Muscle layer of duodenum (tissue), 2 donors: ENCODE data around the gene NCAPD3.

Experiments used
- H3K27ac ChIP-seq: one replicate; pipeline ENCODE4 v1.7.0; 2013; ENCODE audit warnings: mild to moderate bottlenecking, low read length
- H3K27me3 ChIP-seq: one replicate; pipeline ENCODE4 v1.7.0; 2013; ENCODE audit warnings: low read depth, mild to moderate bottlenecking, control low read depth, low read length
- H3K36me3 ChIP-seq, 2 donors: one replicate each; pipeline ENCODE4 v1.7.0; 2013; ENCODE audit warnings: low read length in 2 of 2, control low read depth in 1 of 2, mild to moderate bottlenecking in 1 of 2; ENCODE audit not compliant: insufficient read depth in 2 of 2, control insufficient read depth in 1 of 2
- H3K4me1 ChIP-seq, 2 donors: one replicate each; pipeline ENCODE4 v1.7.0; 2013; ENCODE audit warnings: low read length in 2 of 2, mild to moderate bottlenecking in 2 of 2, control low read depth in 1 of 2, moderate library complexity in 1 of 2; ENCODE audit not compliant: insufficient read depth in 2 of 2, control insufficient read depth in 1 of 2
- H3K4me3 ChIP-seq, 2 donors: one replicate each; pipeline ENCODE4 v1.7.0; 2013; ENCODE audit warnings: low read length in 2 of 2, low read depth in 1 of 2, mild to moderate bottlenecking in 1 of 2
- H3K9me3 ChIP-seq, 2 donors: one replicate each; pipeline ENCODE4 v1.7.0; 2013; ENCODE audit warnings: low read length in 2 of 2, control low read depth in 1 of 2, mild to moderate bottlenecking in 1 of 2; ENCODE audit not compliant: control insufficient read depth in 1 of 2
- donor health status: healthy.

The NCAPD3 gene

DNA sequence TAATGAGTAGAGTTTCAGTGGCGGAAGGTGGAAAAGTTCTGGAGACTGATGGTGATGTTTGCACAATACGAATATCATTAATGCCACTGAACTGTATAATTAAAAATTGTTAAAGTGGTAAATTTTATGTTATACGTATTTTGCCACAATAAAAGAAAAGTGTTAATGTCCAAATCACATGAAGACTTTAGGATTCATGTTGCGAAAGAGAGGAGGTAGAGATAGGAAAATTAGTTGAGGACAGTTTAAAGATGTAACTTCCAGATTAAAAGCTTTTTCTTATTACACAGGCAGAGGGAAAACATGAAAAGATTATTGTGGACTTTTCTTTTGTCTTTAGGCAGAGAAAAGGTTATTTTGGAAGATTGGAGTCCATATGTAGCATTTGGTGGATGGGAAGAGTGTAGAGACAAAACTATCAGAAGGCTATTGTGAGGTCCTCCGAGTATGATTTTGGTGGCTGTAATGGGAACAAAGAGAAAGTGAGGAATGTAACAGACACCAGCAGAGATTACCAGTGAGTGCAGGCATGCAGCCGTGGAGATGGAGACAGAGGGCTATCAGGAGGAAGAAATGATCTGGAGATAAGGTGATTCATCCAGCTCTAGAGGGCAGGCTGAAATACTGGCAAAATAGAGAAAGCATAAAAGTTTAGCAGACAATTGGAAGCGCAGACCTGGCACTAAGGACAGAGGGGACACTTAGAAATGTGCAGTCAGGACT is 13.2 kb upstream of the NCAPD3 start:
- peaks cover 0 to 4% of the 10 kb centered on the region in 2 donors for H3K4me1 ChIP-seq
- H3K9me3 ChIP-seq = no peaks in the 10 kb centered on the region
- peaks cover 27 to 40% of the 10 kb centered on the region in 2 donors for H3K36me3 ChIP-seq
- H3K27me3 ChIP-seq = no peaks in the 10 kb centered on the region
- no peak overlapping the region for H3K4me3 ChIP-seq
- no peak overlapping the region for H3K27ac ChIP-seq

DNA sequence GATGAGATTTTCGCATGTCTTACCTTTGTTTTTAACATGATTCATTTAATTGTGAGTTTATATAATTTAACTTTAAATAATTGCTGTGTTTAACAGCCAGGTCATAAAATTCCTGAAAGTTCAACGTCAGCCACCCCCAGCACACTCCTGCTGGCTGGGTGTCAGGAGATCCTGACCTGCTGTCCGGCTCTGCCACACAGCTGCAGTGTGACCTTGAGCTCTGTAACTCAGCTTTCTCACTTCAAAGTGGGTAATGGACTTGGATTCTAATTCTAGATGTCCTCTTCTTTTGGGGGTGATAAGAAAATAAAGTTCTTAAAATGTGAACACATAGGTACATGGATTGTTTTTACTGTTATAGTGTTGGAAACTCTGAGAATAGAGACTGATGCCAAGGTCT is 11.6 kb upstream of the NCAPD3 start:
- H3K36me3 ChIP-seq = peaks cover 21 to 29% of the 10 kb centered on the region in 2 donors
- H3K4me1 ChIP-seq = peaks cover 0 to 4% of the 10 kb centered on the region in 2 donors
- H3K27ac ChIP-seq = no peak overlapping the region
- no peaks in the 10 kb centered on the region for H3K9me3 ChIP-seq
- H3K27me3 ChIP-seq = no peaks in the 10 kb centered on the region
- no peak overlapping the region for H3K4me3 ChIP-seq

GRCh38 chr11:134233729-134234179 is 10.0 kb upstream of the NCAPD3 start:
- no peak overlapping the region for H3K27ac ChIP-seq
- H3K4me3 ChIP-seq = no peak overlapping the region
- peaks cover 7 to 13% of the 10 kb centered on the region in 2 donors for H3K36me3 ChIP-seq
- H3K4me1 ChIP-seq = peaks cover 0 to 4% of the 10 kb centered on the region in 2 donors
- no peaks in the 10 kb centered on the region for H3K27me3 ChIP-seq
- no peaks in the 10 kb centered on the region for H3K9me3 ChIP-seq

DNA sequence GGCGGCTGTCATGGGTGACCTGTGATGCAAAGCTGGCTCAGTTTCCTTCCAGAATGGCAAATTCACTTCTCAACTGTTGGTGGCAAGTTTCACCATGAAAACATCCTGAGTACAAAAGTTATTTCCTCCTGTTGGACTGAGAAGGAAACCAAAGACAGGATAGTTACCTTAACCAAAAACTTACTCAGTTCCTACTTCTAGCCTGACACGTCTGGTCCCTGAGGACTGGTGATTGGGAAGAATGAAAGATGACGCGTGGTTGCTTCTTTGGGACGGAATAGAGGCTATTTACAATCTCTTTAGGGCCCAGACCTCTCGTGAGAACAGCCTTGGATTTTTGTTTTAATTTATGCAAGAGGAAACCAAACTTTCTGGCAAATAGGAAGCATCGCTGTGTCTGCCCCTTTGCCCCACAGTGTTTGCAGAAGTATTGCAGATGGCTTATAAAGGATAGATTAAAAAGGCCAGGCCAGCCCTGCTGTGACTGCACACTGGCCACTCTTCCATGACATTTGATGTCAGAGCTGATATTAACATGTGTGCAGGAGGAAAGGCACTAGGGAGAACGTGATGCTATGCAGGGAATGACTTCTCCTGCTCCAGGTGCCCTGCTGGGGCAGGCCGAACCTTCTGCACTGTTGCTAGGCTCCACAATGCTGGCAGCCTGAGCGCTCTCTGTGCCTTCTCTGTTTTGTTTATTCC is 8.3 kb upstream of the NCAPD3 start:
- H3K4me1 ChIP-seq = peaks cover under 1 to 12% of the 10 kb centered on the region in 2 donors

DNA sequence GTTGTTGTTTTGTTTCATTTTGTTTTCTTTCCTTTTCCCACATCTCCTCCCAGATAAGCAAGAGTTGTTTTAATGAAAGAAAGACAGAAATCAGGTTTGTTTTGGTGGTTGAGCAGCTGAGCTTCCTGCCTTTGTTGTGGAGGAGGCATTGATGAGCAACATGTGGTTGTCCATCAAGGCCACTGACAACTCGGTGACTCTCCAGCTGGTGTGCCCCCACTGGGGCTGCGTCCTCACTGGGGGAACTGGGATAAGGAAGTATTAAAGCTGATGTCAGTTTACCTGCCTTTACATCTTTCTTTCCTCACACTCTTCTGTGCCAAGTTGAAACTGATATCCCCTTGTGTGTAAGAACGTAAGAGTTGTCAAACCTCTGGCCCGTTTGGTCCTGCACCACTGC is 6.6 kb upstream of the NCAPD3 start:
- Histone ChIP-seq H3K4me3 (no peak overlapping the region), H3K36me3 (peaks cover 0 to 6% of the 10 kb centered on the region in 2 donors), H3K9me3 (no peaks in the 10 kb centered on the region), H3K27ac (no peak overlapping the region), H3K27me3 (no peaks in the 10 kb centered on the region), H3K4me1 (peaks cover 14 to 29% of the 10 kb centered on the region in 2 donors)

More for the DNA sequence above, 8.3 kb upstream of the NCAPD3 start:
- peaks cover 7 to 13% of the 10 kb centered on the region in 2 donors for H3K36me3 ChIP-seq
- H3K4me3 ChIP-seq = no peak overlapping the region
- no peaks in the 10 kb centered on the region for H3K9me3 ChIP-seq
- no peak overlapping the region for H3K27ac ChIP-seq
- H3K27me3 ChIP-seq = no peaks in the 10 kb centered on the region

- H3K4me1 ChIP-seq = peaks cover 14 to 30% of the 10 kb centered on the region in 2 donors
- H3K9me3 ChIP-seq = no peaks in the 10 kb centered on the region
- no peaks in the 10 kb centered on the region for H3K36me3 ChIP-seq
- no peak overlapping the region for H3K27ac ChIP-seq
- no peak overlapping the region for H3K4me3 ChIP-seq
- H3K27me3 ChIP-seq = no peaks in the 10 kb centered on the region
Measured at GRCh38 chr11:134229126-134229790, 5.5 kb upstream of the NCAPD3 start.

DNA sequence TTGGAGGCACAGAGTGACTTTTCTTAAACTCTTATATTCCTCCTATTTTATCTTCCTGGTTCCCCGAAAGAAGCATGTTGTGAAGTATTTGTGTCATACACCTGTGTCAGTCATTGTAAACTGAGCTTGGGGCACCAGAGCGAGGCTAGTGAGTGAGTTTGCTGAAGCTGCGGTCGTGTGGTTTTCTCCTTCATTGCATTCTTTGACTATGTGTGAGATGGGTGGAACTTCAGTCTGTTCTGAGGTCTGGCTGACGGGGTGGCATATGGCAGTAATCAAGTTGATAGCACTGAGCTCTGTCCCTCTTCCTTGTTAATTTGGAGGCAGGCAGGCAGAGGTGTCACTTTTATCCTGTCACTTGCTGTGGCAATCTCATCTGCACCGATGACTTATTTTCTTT is 4.9 kb upstream of the NCAPD3 start:
- Histone ChIP-seq H3K36me3 (no peaks in the 10 kb centered on the region), H3K27me3 (no peaks in the 10 kb centered on the region), H3K27ac (no peak overlapping the region), H3K9me3 (no peaks in the 10 kb centered on the region), H3K4me1 (peaks cover 14 to 30% of the 10 kb centered on the region in 2 donors), H3K4me3 (no peak overlapping the region)

GRCh38 chr11:134226806-134227325 is 3.1 kb upstream of the NCAPD3 start:
- peak overlapping the region in 1 of 2 donors; percentile 3 for H3K4me3 ChIP-seq

DNA sequence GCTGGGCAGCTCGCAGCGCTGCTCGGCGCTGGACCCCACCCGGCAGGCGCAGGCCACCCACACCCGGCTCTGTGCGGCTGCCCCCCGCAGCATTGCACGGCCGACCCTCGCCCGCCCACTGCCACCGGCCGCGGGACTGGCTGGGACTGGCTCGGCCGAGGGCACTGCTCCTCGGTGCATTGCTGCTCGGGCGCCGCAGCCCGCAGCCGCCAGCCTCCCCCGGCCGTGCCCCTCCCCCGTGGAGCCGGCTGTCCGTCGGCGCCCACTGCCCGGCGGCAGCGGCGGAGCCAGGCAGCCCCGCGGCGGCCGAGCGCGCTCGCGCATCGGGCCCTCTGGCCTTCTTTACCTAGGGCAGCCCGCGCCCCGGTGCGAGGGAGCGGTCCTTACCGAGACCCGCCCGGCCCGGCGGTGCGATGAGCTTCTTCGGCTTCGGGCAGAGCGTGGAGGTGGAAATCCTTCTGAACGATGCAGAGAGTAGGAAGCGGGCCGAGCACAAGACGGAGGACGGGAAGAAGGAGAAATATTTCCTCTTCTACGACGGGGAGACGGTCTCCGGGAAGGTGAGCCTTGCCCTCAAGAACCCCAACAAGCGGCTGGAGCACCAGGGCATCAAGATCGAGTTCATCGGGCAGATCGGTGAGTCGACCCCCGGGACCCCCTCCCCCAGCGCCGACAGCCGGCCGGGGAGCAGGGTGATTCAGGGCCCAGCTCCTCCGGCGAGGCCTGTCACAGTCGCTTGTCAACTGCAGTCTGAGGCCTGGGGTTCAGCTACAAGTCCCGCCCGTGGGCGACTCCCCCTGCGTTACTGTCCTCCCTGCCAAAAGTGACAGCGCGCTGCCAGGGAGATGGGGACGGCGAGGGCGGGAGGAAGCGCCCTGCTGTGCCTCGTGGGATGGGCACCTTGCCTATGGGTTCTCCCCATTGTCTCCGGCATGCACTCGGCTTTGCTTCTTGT is 1.2 kb upstream of the NCAPD3 start:
- peak overlapping the region; percentile 32 for H3K27ac ChIP-seq
- peak overlapping the region; percentile 76 to 92 for H3K4me3 ChIP-seq
- peaks cover 18 to 35% of the 10 kb centered on the region in 2 donors for H3K4me1 ChIP-seq

More at GRCh38 chr11:134226806-134227325, 3.1 kb upstream of the NCAPD3 start:
- H3K27me3 ChIP-seq = no peaks in the 10 kb centered on the region
- no peak overlapping the region for H3K27ac ChIP-seq
- no peaks in the 10 kb centered on the region for H3K9me3 ChIP-seq
- no peaks in the 10 kb centered on the region for H3K36me3 ChIP-seq
- peaks cover 18 to 35% of the 10 kb centered on the region in 2 donors for H3K4me1 ChIP-seq

DNA sequence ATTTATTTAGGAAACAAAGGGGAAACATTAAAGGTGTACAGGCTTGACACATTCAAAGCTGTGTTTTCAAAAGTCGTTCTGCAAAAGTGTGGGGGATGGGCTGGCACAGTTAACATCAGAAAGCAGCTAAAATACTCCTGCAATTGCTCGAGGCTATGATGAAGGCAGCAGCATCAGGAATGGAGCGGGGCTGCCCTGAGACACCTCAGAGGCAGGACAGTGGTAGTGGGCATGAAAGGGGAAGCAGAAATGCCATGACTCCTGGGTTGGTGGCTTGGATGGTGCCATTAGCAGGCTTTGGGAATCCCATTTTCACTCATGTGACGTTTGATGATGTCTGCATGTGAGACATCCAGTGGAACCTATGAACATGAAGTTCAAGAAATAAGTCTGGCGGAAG is 646 bp downstream of the NCAPD3 start:
- Histone ChIP-seq H3K27me3 (no peaks in the 10 kb centered on the region), H3K9me3 (no peaks in the 10 kb centered on the region), H3K4me1 (peaks cover 18 to 35% of the 10 kb centered on the region in 2 donors), H3K4me3 (peak overlapping the region; percentile 81 to 92), H3K36me3 (no peaks in the 10 kb centered on the region), H3K27ac (no peak overlapping the region)

More for the DNA sequence above, 1.2 kb upstream of the NCAPD3 start:
- Histone ChIP-seq H3K36me3 (no peaks in the 10 kb centered on the region), H3K27me3 (no peaks in the 10 kb centered on the region), H3K9me3 (no peaks in the 10 kb centered on the region)
